GM12878 (cell line): Measurements from ENCODE around the gene RSPH9. TPM values are rescaled to one million over a fixed set of nuclear protein-coding genes. Genes with fewer than 3 reads are reported as not detected.
A peak's percentile ranks its signal among the peaks of the same experiment; 100 is the strongest.

Experiments
- BRCA1 ChIP-seq: IDR thresholded peaks from 2 replicates; pipeline ENCODE4 v1.6.1; 2011; ENCODE audit warnings: low read depth, low read length, improper control_type of control experiment
- CEBPB ChIP-seq, 2 experiments: fragments of 150-350 bp in 1 of 2; IDR thresholded peaks; 2 replicates each; pipeline ENCODE4 v1.6.1; 2012 to 2014; ENCODE audit warnings: low read depth in 2 of 2, low read length in 2 of 2, borderline replicate concordance in 1 of 2, inconsistent platforms in 1 of 2
- CHD1 ChIP-seq: IDR thresholded peaks from 2 replicates; pipeline ENCODE4 v1.6.1; 2012; ENCODE audit warnings: low read depth, low read length, improper control_type of control experiment
- E2F4 ChIP-seq: IDR thresholded peaks from 2 replicates; pipeline ENCODE4 v1.6.1; 2012; ENCODE audit warnings: low read depth, low read length, improper control_type of control experiment
- FOS ChIP-seq: IDR thresholded peaks from 3 replicates; pipeline ENCODE4 v1.6.1; 2011; ENCODE audit warnings: borderline replicate concordance; ENCODE audit not compliant: insufficient read length; ENCODE audit errors: extremely low read depth
- GABPA ChIP-seq: IDR thresholded peaks from 2 replicates; pipeline ENCODE4 v1.6.1; 2014; ENCODE audit warnings: antibody characterized with exemption, low read depth, mild to moderate bottlenecking, inconsistent platforms
- KDM1A ChIP-seq: fragments of 200-600 bp; sonication (generic); IDR thresholded peaks from 2 replicates; pipeline ENCODE4 v1.6.1; 2016; ENCODE audit warnings: borderline replicate concordance
- MLLT1 ChIP-seq: fragments of 450-650 bp; IDR thresholded peaks from 2 replicates; pipeline ENCODE4 v1.6.1; 2016; ENCODE audit warnings: mild to moderate bottlenecking
- NBN ChIP-seq: fragments of 450-650 bp; IDR thresholded peaks from 2 replicates; pipeline ENCODE4 v1.6.1; 2016
- NKRF ChIP-seq: fragments of 450-650 bp; conservative IDR thresholded peaks from 2 replicates; pipeline ENCODE4 v1.6.1; 2017; ENCODE audit warnings: mild to moderate bottlenecking, moderate library complexity
- NR2C2 ChIP-seq: IDR thresholded peaks from 2 replicates; pipeline ENCODE4 v1.6.1; 2011; ENCODE audit warnings: borderline replicate concordance, low read depth; ENCODE audit not compliant: control insufficient read depth, insufficient read length
- NRF1 ChIP-seq: conservative IDR thresholded peaks from 2 replicates; pipeline ENCODE4 v1.6.1; 2011; ENCODE audit warnings: mild to moderate bottlenecking, low read depth, low read length, improper control_type of control experiment
- PAX8 ChIP-seq: fragments of 450-650 bp; IDR thresholded peaks from 2 replicates; pipeline ENCODE4 v1.6.1; 2017; ENCODE audit warnings: mild to moderate bottlenecking, moderate library complexity
- PBX3 ChIP-seq: IDR thresholded peaks from 2 replicates; pipeline ENCODE4 v1.6.1; 2011; ENCODE audit warnings: mild to moderate bottlenecking, low read depth, low read length, moderate library complexity; ENCODE audit not compliant: insufficient replicate concordance
- PKNOX1 ChIP-seq: fragments of 450-650 bp; IDR thresholded peaks from 2 replicates; pipeline ENCODE4 v1.6.1; 2016; ENCODE audit warnings: mild to moderate bottlenecking
- POLR2AphosphoS5 ChIP-seq: IDR thresholded peaks from 2 replicates; pipeline ENCODE4 v1.6.1; 2011; ENCODE audit warnings: mild to moderate bottlenecking, low read length, inconsistent platforms
- RAD51 ChIP-seq: fragments of 450-650 bp; IDR thresholded peaks from 2 replicates; pipeline ENCODE4 v1.6.1; 2016; ENCODE audit warnings: moderate library complexity, mild to moderate bottlenecking, inconsistent platforms
- SREBF2 ChIP-seq: IDR thresholded peaks from 2 replicates; pipeline ENCODE4 v1.6.1; 2012; ENCODE audit warnings: mild to moderate bottlenecking, low read length
- TCF7 ChIP-seq: IDR thresholded peaks from 2 replicates; pipeline ENCODE4 v1.6.1; 2014; ENCODE audit warnings: antibody characterized with exemption, borderline replicate concordance
- ZBED1 ChIP-seq: IDR thresholded peaks from 2 replicates; pipeline ENCODE4 v1.6.1; 2016; ENCODE audit warnings: borderline replicate concordance
- polyA plus RNA-seq, 11 experiments: library from polyadenylated mRNA; depleted of rRNA in 4 of 11; unstranded in 6 of 11; stranded (reverse) in 5 of 11; fragments of >200 nt; fragmentation: Nextera tagmentation in 4 of 11; fragmentation: Illumina TruSeq in 1 of 11; extraction: Ambion mirVana in 4 of 11; extraction: Trizol in 1 of 11; gene quantifications; 1 replicate in 1 of 11; 2 replicates in 10 of 11; pipeline versions ENCODE4 v1.2.1 to v1.2.3, GENCODE V29; 2011 to 2016; ENCODE audit warnings: inconsistent platforms in 2 of 11, missing spikeins in 2 of 11, low read depth in 1 of 11
- total RNA-seq, 4 experiments: library from RNA; depleted of rRNA in 3 of 4; stranded (reverse); fragments of >200 nt in 3 of 4; fragmentation: Illumina TruSeq in 1 of 4; extraction: Trizol in 1 of 4; gene quantifications; 2 replicates each; pipeline versions ENCODE4 v1.2.1 to v1.2.3, GENCODE V29; 2013 to 2021

Gene RSPH9
- total and polyA plus RNA-seq, 10 of the 15 experiments (the other 5 are each of a cell fraction or from before 2014, with no cell fraction given) = 0.26 to 0.63 (median 0.36) TPM; not detected in 6

- no peak for TF ChIP-seq KDM1A
- no peak for TF ChIP-seq NBN
- peak in 1 of 2 experiments; percentile 82; a peak in 1 of 4 replicates for TF ChIP-seq CEBPB (IDR thresholded peaks at IDR 0.05; ENCODE audit: borderline replicate concordance in 1 of 2, low read depth in 2 of 2, low read length in 2 of 2)
- TF ChIP-seq MLLT1 = no peak
- TF ChIP-seq PAX8 = no peak
- TF ChIP-seq BRCA1 = no peak
- no peak for TF ChIP-seq PKNOX1
- no peak for TF ChIP-seq FOS
- no peak for TF ChIP-seq TCF7
- no peak for TF ChIP-seq RAD51
- TF ChIP-seq SREBF2 = no peak
- TF ChIP-seq GABPA = peak; percentile 38; the same call in 1 of the 2 replicates
- TF ChIP-seq CHD1 = no peak
- TF ChIP-seq ZBED1 = no peak; the same call in 1 of the 2 replicates
- no peak for TF ChIP-seq NRF1
- no peak for TF ChIP-seq PBX3
- no peak for TF ChIP-seq E2F4
- no peak for TF ChIP-seq NKRF
- no peak for TF ChIP-seq NR2C2
- no peak for TF ChIP-seq POLR2AphosphoS5
Measured at GRCh38 chr6:43715056-43715788, 70.4 kb downstream of the RSPH9 start (continued).
